Stimulated activated naive CD4-positive, alpha-beta T cell treated with Interleukin-2 at 50 U/mL for 16 hours (primary cell): ENCODE measurements around the gene PLCL1.
"Not testable (repeated sequence)": the region's sequence is repeated elsewhere in the genome, so short reads cannot be mapped to it uniquely, and the experiment has no call there.

Source experiments
- DNase-seq: peaks from one replicate; lab custom pipeline; 2025; lab: John Stamatoyannopoulos, UW

The PLCL1 gene

GRCh38 chr2:197810016-197810415, 5.6 kb downstream of the PLCL1 start:
- no peak for DNase-seq

- DNase-seq, result no peak
Observed at GRCh38 chr2:197810491-197810890, 6.1 kb downstream of the PLCL1 start.

- DNase-seq, result no peak
Observed at GRCh38 chr2:197813093-197813787, 8.8 kb downstream of the PLCL1 start.

- DNase-seq, result no peak
Observed at GRCh38 chr2:197814526-197814925, 10.1 kb downstream of the PLCL1 start.

- DNase-seq, result no peak
Observed at GRCh38 chr2:197821550-197822289, 17.3 kb downstream of the PLCL1 start.

- DNase-seq, result no peak
Observed at GRCh38 chr2:197822333-197822732, 17.9 kb downstream of the PLCL1 start.

- DNase-seq, result no peak
Observed at GRCh38 chr2:197827618-197828017, 23.2 kb downstream of the PLCL1 start.

GRCh38 chr2:197828464-197829135, 24.2 kb downstream of the PLCL1 start:
- no peak for DNase-seq

- DNase-seq, result not testable (repeated sequence)
Observed at GRCh38 chr2:197834771-197835170, 30.4 kb downstream of the PLCL1 start.

- no peak for DNase-seq
Observed at GRCh38 chr2:197835293-197835692, 30.9 kb downstream of the PLCL1 start.

GRCh38 chr2:197838036-197838435, 33.6 kb downstream of the PLCL1 start:
- DNase-seq, result no peak

GRCh38 chr2:197838579-197838978, 34.2 kb downstream of the PLCL1 start:
- DNase-seq, result no peak

GRCh38 chr2:197839327-197839726, 34.9 kb downstream of the PLCL1 start:
- no peak for DNase-seq

GRCh38 chr2:197839856-197840255, 35.5 kb downstream of the PLCL1 start:
- DNase-seq, result no peak

- DNase-seq, result no peak
Observed at GRCh38 chr2:197846128-197846527, 41.7 kb downstream of the PLCL1 start.

GRCh38 chr2:197846777-197847176, 42.4 kb downstream of the PLCL1 start:
- no peak for DNase-seq

GRCh38 chr2:197847651-197848401, 43.4 kb downstream of the PLCL1 start:
- DNase-seq, result no peak

- no peak for DNase-seq
Observed at GRCh38 chr2:197848602-197849001, 44.2 kb downstream of the PLCL1 start.

- no peak for DNase-seq
Observed at GRCh38 chr2:197850882-197851450, 46.6 kb downstream of the PLCL1 start.

GRCh38 chr2:197851451-197851850, 47.1 kb downstream of the PLCL1 start:
- no peak for DNase-seq

GRCh38 chr2:197852108-197852507, 47.7 kb downstream of the PLCL1 start:
- DNase-seq, result no peak

- no peak for DNase-seq
Observed at GRCh38 chr2:197853549-197853948, 49.2 kb downstream of the PLCL1 start.
